Prostate gland (tissue), 2 donors: ENCODE results near the gene CHST5. TPM values are rescaled to one million over a fixed set of nuclear protein-coding genes. Genes with fewer than 3 reads are reported as not detected.

Experiments
- DNase-seq: peaks from one replicate; pipeline ENCODE4 v3.0.0-alpha.2; 2019; ENCODE audit warnings: low spot score
- H3K27ac ChIP-seq, 2 donors: fragments of 200-600 bp; sonication (generic); 2 replicates each; pipeline ENCODE4 v1.5.1; 2017 to 2019
- H3K27me3 ChIP-seq: fragments of 200-600 bp; sonication (generic); replicated peaks from 2 replicates; pipeline ENCODE4 v1.5.1; 2019; ENCODE audit not compliant: insufficient read depth
- H3K36me3 ChIP-seq, 2 donors: fragments of 200-600 bp; sonication (generic); 1 replicate in 1 of 2; 2 replicates in 1 of 2; pipeline versions ENCODE4 v1.5.1 to v1.8.1; 2017 to 2019
- H3K4me1 ChIP-seq: fragments of 200-600 bp; sonication (generic); replicated peaks from 2 replicates; pipeline ENCODE4 v1.5.1; 2019
- H3K4me3 ChIP-seq, 2 donors: fragments of 200-600 bp; sonication (generic); 2 replicates each; pipeline ENCODE4 v1.5.1; 2017 to 2019
- H3K9me3 ChIP-seq: fragments of 200-600 bp; sonication (generic); 2 replicates; pipeline ENCODE4 v1.5.1; 2017
- POLR2A ChIP-seq: fragments of 450-650 bp; IDR thresholded peaks from one replicate; pipeline ENCODE4 v1.6.1; 2016; ENCODE audit warnings: antibody characterized with exemption, mild to moderate bottlenecking
- POLR2AphosphoS5 ChIP-seq: sonication (generic); formaldehyde crosslinking; IDR thresholded peaks from one replicate; pipeline ENCODE4 v1.6.1; 2017; ENCODE audit warnings: antibody characterized with exemption
- WGBS: methylation state at CpG from one replicate; pipeline ENCODE4 v1.1.5; 2018; 5-methylcytosine and 5-hydroxymethylcytosine counted together
- intact Hi-C: fragments of 100-400 bp; cut with DNase I; formaldehyde crosslinking; loops from one replicate; pipeline ENCODE4 v1.14.2; 2022
- total RNA-seq, 2 donors: library from RNA; depleted of rRNA; stranded (reverse); fragments of >200 nt; gene quantifications; one replicate each; pipeline ENCODE4 v1.1.0, GENCODE V29; 2016
- TF ChIP-seq, protein P1 (sequence below), 4 experiments: fragments of 200-600 bp in 2 of 4; fragments of 450-650 bp in 2 of 4; sonication (generic) in 2 of 4; IDR thresholded peaks; 1 replicate in 3 of 4; 2 replicates in 1 of 4; pipeline ENCODE4 v1.5.1; 2016 to 2019; ENCODE audit warnings: antibody characterized with exemption in 4 of 4, mild to moderate bottlenecking in 2 of 4, moderate library complexity in 2 of 4

CHST5 gene
- total RNA-seq, 2 donors from 2014 or later = 0.23 TPM; not detected in 1

GRCh38 chr16:75575958-75576357, 40.0 kb upstream of the CHST5 start:
- intact Hi-C loops = no loop called here
- Histone ChIP-seq H3K27ac (no peak overlapping the region), H3K4me1 (no peaks in the 10 kb centered on the region), H3K9me3 (no peaks in the 10 kb centered on the region), H3K4me3 (no peak overlapping the region), H3K36me3 (peaks cover 0 to 9% of the 10 kb centered on the region in 2 donors), H3K27me3 (no peaks in the 10 kb centered on the region)
- WGBS = 54% methylated on average over 3 of the region's 3 CpGs
- TF ChIP-seq, protein P1, sequence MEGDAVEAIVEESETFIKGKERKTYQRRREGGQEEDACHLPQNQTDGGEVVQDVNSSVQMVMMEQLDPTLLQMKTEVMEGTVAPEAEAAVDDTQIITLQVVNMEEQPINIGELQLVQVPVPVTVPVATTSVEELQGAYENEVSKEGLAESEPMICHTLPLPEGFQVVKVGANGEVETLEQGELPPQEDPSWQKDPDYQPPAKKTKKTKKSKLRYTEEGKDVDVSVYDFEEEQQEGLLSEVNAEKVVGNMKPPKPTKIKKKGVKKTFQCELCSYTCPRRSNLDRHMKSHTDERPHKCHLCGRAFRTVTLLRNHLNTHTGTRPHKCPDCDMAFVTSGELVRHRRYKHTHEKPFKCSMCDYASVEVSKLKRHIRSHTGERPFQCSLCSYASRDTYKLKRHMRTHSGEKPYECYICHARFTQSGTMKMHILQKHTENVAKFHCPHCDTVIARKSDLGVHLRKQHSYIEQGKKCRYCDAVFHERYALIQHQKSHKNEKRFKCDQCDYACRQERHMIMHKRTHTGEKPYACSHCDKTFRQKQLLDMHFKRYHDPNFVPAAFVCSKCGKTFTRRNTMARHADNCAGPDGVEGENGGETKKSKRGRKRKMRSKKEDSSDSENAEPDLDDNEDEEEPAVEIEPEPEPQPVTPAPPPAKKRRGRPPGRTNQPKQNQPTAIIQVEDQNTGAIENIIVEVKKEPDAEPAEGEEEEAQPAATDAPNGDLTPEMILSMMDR (IDR thresholded peaks at IDR 0.05) = no peak
- no peak for TF ChIP-seq POLR2A
- no peak for TF ChIP-seq POLR2AphosphoS5
- no peak for DNase-seq

GRCh38 chr16:75573955-75574354, 38.0 kb upstream of the CHST5 start:
- intact Hi-C loops = no loop called here
- DNase-seq = no peak

DNA sequence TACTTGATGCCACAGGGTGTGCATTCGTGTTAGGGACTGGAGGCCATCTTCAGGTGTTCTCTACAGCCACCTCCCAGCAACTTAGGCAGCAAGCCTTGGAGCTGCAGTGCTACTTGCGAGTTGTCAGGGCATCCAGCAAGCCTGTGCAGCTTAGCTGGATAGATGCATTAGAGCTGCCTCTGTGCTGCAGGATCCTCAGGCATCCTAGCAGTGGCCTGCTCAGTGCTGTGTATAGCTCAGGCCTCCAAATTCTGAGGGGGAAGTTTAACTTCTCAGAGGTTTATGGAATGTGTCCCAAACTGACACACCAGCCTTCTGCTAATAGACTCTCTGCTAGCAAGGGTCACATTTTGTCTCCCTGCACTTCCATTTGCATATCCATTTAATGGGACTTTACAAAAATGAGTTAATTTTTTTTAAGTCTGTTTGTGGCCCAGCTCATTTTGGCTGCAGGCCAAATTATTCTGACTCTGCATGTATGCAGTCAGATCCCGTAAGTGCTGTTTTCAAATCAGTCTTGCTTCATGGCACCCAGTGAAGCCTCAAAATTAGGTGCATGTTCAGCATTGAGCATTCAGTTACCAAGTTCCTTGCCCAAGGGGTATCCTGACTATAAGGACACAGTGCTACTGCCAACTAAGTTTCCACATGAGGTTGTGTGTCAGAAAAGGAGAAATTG, 37.1 kb upstream of the CHST5 start:
- Histone ChIP-seq H3K4me3 (no peak overlapping the region), H3K4me1 (peaks cover 3% of the 10 kb centered on the region), H3K27ac (no peak overlapping the region), H3K36me3 (peaks cover 0 to 24% of the 10 kb centered on the region in 2 donors), H3K27me3 (no peaks in the 10 kb centered on the region), H3K9me3 (no peaks in the 10 kb centered on the region)
- 79% methylated on average over 3 of the region's 3 CpGs for WGBS
- no peak for DNase-seq
- intact Hi-C loops = no loop called here
- TF ChIP-seq, protein P1 (IDR thresholded peaks at IDR 0.05) = no peak
- TF ChIP-seq POLR2A (no peak), POLR2AphosphoS5 (no peak)

More at GRCh38 chr16:75573955-75574354, 38.0 kb upstream of the CHST5 start:
- TF ChIP-seq POLR2AphosphoS5 = no peak
- TF ChIP-seq, protein P1 (IDR thresholded peaks at IDR 0.05) = no peak
- no peak for TF ChIP-seq POLR2A
- Histone ChIP-seq H3K4me3 (no peak overlapping the region), H3K27me3 (no peaks in the 10 kb centered on the region), H3K4me1 (no peaks in the 10 kb centered on the region), H3K36me3 (peaks cover 0 to 22% of the 10 kb centered on the region in 2 donors), H3K27ac (no peak overlapping the region), H3K9me3 (no peaks in the 10 kb centered on the region)
- 81% methylated on average over 5 of the region's 5 CpGs for WGBS

DNA sequence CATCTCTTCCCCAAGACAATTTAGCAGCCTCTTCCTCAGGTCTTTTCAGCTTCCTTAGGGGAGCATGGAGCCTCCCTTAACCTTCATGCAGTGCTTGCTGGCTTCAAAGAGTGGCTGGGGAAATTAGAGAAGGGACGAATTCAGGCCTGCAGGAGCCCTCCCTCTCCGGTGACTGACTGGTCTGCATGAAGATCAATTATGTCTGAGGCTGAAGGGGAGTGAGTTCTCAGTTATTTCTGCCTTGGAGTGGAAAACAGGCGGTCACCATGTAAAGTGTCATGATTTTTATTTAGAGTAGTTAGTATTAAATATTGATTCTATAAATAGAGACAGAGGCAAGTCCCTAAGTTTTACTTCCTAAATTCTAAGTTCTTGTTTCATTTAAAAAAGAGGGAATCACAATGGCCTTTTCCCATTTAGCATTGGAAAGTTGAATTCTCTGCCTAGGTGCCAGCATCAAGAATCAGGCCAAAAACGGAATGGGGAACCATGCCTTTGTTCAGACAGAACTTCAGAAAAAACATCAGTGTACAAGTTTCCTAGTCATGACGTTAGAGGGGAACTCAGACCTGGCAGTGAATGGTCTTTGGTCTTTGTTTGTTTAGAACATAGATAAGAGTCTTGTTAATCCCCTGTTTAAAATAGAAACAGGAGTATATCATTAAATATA, 34.6 kb upstream of the CHST5 start:
- 59% methylated on average over 5 of the region's 5 CpGs for WGBS
- intact Hi-C loops = no loop called here
- H3K27ac ChIP-seq = no peak overlapping the region

More for the DNA sequence above, 34.6 kb upstream of the CHST5 start:
- DNase-seq = no peak
- Histone ChIP-seq H3K9me3 (no peaks in the 10 kb centered on the region), H3K27me3 (no peaks in the 10 kb centered on the region), H3K36me3 (peaks cover 0 to 24% of the 10 kb centered on the region in 2 donors), H3K4me3 (no peak overlapping the region), H3K4me1 (peaks cover 11% of the 10 kb centered on the region)
- TF ChIP-seq POLR2AphosphoS5 (no peak), POLR2A (no peak)
- TF ChIP-seq, protein P1 (IDR thresholded peaks at IDR 0.05) = no peak
